Loucy (cell line): ENCODE results near the gene USP47.

Experiments used
- CTCF ChIP-seq: fragments of 200-600 bp; sonication (generic); conservative IDR thresholded peaks from 2 replicates; pipeline ENCODE4 v1.5.1; 2014; ENCODE audit warnings: mild to moderate bottlenecking, antibody characterized with exemption, low read length
- EZH2phosphoT487 ChIP-seq: fragments of 200-600 bp; IDR thresholded peaks from 2 replicates; pipeline ENCODE4 v1.6.1; 2018; ENCODE audit warnings: antibody characterized with exemption, mild to moderate bottlenecking, moderate library complexity, borderline replicate concordance

GRCh38 chr11:11858676-11859075 is 16.9 kb downstream of the USP47 start:
- TF ChIP-seq CTCF: no peak
- no peak for TF ChIP-seq EZH2phosphoT487
